K562 (cell line): ENCODE data around the gene ERLEC1. TPM values are rescaled to one million over a fixed set of nuclear protein-coding genes. Genes with fewer than 3 reads are reported as not detected.

ENCODE experiments used
- CHCHD3 ChIP-seq: fragments of 250-450 bp; sonication (Bioruptor Pico); IDR thresholded peaks from 2 replicates; pipeline ENCODE4 v2.1.2; 2022; ENCODE audit warnings: mild to moderate bottlenecking
- E2F1 ChIP-seq: sonication (generic); formaldehyde crosslinking; IDR thresholded peaks from 2 replicates; pipeline ENCODE4 v1.8.1; 2023; ENCODE audit warnings: mild to moderate bottlenecking, missing genetic modification reagents, moderate library complexity
- GTF2B ChIP-seq: IDR thresholded peaks from 2 replicates; pipeline ENCODE4 v1.6.1; 2011; ENCODE audit not compliant: insufficient read length; ENCODE audit errors: extremely low read depth
- MYNN ChIP-seq, 2 experiments: sonication (generic); formaldehyde crosslinking in 1 of 2; IDR thresholded peaks; 2 replicates each; pipeline versions ENCODE4 v1.5.0 to v1.6.1; 2016 to 2020; ENCODE audit warnings: antibody characterized with exemption in 1 of 2, missing genetic modification reagents in 1 of 2
- RBBP5 ChIP-seq: fragments of 200-600 bp; sonication (generic); IDR thresholded peaks from 2 replicates; pipeline ENCODE4 v1.6.1; 2012; ENCODE audit warnings: borderline replicate concordance, mild to moderate bottlenecking, low read length, control low read depth, inconsistent platforms; ENCODE audit not compliant: insufficient read depth, poor library complexity, severe bottlenecking
- RBM15 ChIP-seq: fragments of 200-400 bp; formaldehyde crosslinking; IDR thresholded peaks from 2 replicates; pipeline ENCODE4 v1.6.1; 2018; ENCODE audit warnings: mild to moderate bottlenecking, low read length, moderate library complexity; ENCODE audit not compliant: insufficient read depth
- SAFB2 ChIP-seq: fragments of 200-400 bp; formaldehyde crosslinking; IDR thresholded peaks from 2 replicates; pipeline ENCODE4 v1.6.1; 2018; ENCODE audit warnings: borderline replicate concordance, low read length, low read depth, moderate library complexity; ENCODE audit not compliant: severe bottlenecking
- SETDB1 ChIP-seq: IDR thresholded peaks from one replicate; pipeline ENCODE4 v1.6.1; 2012; ENCODE audit warnings: low read length, control low read depth, inconsistent platforms
- STAT6 ChIP-seq: sonication (generic); formaldehyde crosslinking; IDR thresholded peaks from 2 replicates; pipeline ENCODE4 v1.8.1; 2023; ENCODE audit warnings: mild to moderate bottlenecking, missing genetic modification reagents
- TGIF2 ChIP-seq: sonication (generic); formaldehyde crosslinking; IDR thresholded peaks from 2 replicates; pipeline ENCODE4 v1.8.1; 2022; ENCODE audit warnings: mild to moderate bottlenecking, missing genetic modification reagents, moderate library complexity
- YBX1 ChIP-seq: fragments of 450-650 bp; IDR thresholded peaks from 2 replicates; pipeline ENCODE4 v1.7.1; 2016; ENCODE audit warnings: mild to moderate bottlenecking
- ZBTB26 ChIP-seq: fragments of 450-650 bp; formaldehyde crosslinking; IDR thresholded peaks from 2 replicates; pipeline ENCODE4 v1.4.0; 2022; ENCODE audit warnings: missing genetic modification characterization
- ZBTB49 ChIP-seq: sonication (generic); formaldehyde crosslinking; IDR thresholded peaks from 2 replicates; pipeline ENCODE4 v1.8.0; 2022; ENCODE audit warnings: missing genetic modification reagents, mild to moderate bottlenecking, borderline replicate concordance
- ZFX ChIP-seq: sonication (generic); formaldehyde crosslinking; IDR thresholded peaks from 2 replicates; pipeline ENCODE4 v1.8.0; 2022; ENCODE audit warnings: mild to moderate bottlenecking, missing genetic modification reagents, moderate library complexity
- ZNF12 ChIP-seq: sonication (generic); formaldehyde crosslinking; IDR thresholded peaks from 2 replicates; pipeline ENCODE4 v1.4.0; 2020; ENCODE audit warnings: mild to moderate bottlenecking, missing genetic modification reagents
- ZNF311 ChIP-seq: fragments of 250-450 bp; sonication (Bioruptor Pico); IDR thresholded peaks from 2 replicates; pipeline ENCODE4 v1.4.0; 2020; ENCODE audit warnings: mild to moderate bottlenecking, moderate library complexity
- ZNF644 ChIP-seq: fragments of 200-800 bp; sonication (Bioruptor generic); IDR thresholded peaks from 2 replicates; pipeline ENCODE4 v1.6.1; 2016; ENCODE audit warnings: low read depth, missing genetic modification characterization, missing compliant biosample characterization
- ZNF707 ChIP-seq: fragments of 250-450 bp; sonication (Bioruptor Pico); conservative IDR thresholded peaks from 2 replicates; pipeline ENCODE4 v1.8.0; 2022; ENCODE audit warnings: inconsistent platforms, mild to moderate bottlenecking, moderate library complexity
- polyA plus RNA-seq, 8 experiments: library from polyadenylated mRNA; depleted of rRNA in 4 of 8; stranded (reverse) in 5 of 8; unstranded in 3 of 8; fragments of >200 nt; fragmentation: Nextera tagmentation in 2 of 8; fragmentation: Illumina TruSeq in 1 of 8; extraction: Ambion mirVana in 2 of 8; extraction: Trizol in 1 of 8; gene quantifications; 2 replicates each; pipeline versions ENCODE4 v1.2.1 to v1.2.3, GENCODE V29; 2011 to 2014; ENCODE audit warnings: inconsistent platforms in 1 of 8, missing spikeins in 1 of 8
- total RNA-seq, 7 experiments: library from RNA; depleted of rRNA in 6 of 7; stranded (reverse); fragments of >200 nt in 6 of 7; fragmentation: Illumina TruSeq in 2 of 7; extraction: Trizol in 2 of 7; gene quantifications; 2 replicates each; pipeline versions ENCODE4 v1.2.1 to v1.2.3, GENCODE V29; 2011 to 2021; ENCODE audit warnings: low replicate concordance in 1 of 7

The ERLEC1 gene
- total and polyA plus RNA-seq, 9 of the 15 experiments (the other 6 are each of a cell fraction or from before 2014, with no cell fraction given), result 12.0 to 41.6 (median 30.6) TPM

GRCh38 chr2:53767405-53768241, 19.2 kb upstream of the ERLEC1 start, which contains the start of gene CHAC2 (continued):
- no peak for TF ChIP-seq SETDB1
- TF ChIP-seq ZBTB26 (CRISPR knock-in tag), result no peak
- peak; percentile 16; the same call in 1 of the 2 replicates for TF ChIP-seq ZFX (CRISPR knock-in tag)
- TF ChIP-seq ZNF707 (CRISPR knock-in tag), result no peak
- TF ChIP-seq GTF2B, result peak; percentile 36
- no peak for TF ChIP-seq TGIF2 (CRISPR knock-in tag)
- no peak for TF ChIP-seq ZNF12 (CRISPR knock-in tag)
- TF ChIP-seq MYNN (IDR thresholded peaks at IDR 0.05), result no peak
- TF ChIP-seq MYNN (CRISPR knock-in tag; IDR thresholded peaks at IDR 0.05), result no peak; the same call in 1 of the 2 replicates
- no peak for TF ChIP-seq ZNF311 (CRISPR knock-in tag)
- TF ChIP-seq RBM15, result no peak
- TF ChIP-seq ZNF644 (tag), result no peak
- no peak for TF ChIP-seq ZBTB49
- no peak for TF ChIP-seq E2F1 (CRISPR knock-in tag)
- no peak for TF ChIP-seq YBX1
- TF ChIP-seq STAT6 (CRISPR knock-in tag), result no peak
- TF ChIP-seq CHCHD3 (CRISPR knock-in tag), result no peak
- peak; percentile 27 for TF ChIP-seq RBBP5
- TF ChIP-seq SAFB2, result no peak
